Measurements from ENCODE around the gene FGF9.

The FGF9 gene

GRCh38 chr13:21670006-21670882 is 629 bp upstream of the FGF9 start:
- TF ChIP-seq GATA2 (IDR thresholded peaks at IDR 0.05; ENCODE audit: low read depth, low read length) (no peak), GATA3 (IDR thresholded peaks at IDR 0.05; ENCODE audit: low read depth, low read length) (no peak)

- TF ChIP-seq GATA2 (IDR thresholded peaks at IDR 0.05; ENCODE audit: low read depth, low read length) (no peak), GATA3 (IDR thresholded peaks at IDR 0.05; ENCODE audit: low read depth, low read length) (no peak)
These were observed 880 bp downstream of the FGF9 start for GRCh38 chr13:21671620-21672286.

GRCh38 chr13:21672287-21672680 is 1.4 kb downstream of the FGF9 start:
- TF ChIP-seq GATA2 (IDR thresholded peaks at IDR 0.05; ENCODE audit: low read depth, low read length) (no peak), GATA3 (IDR thresholded peaks at IDR 0.05; ENCODE audit: low read depth, low read length) (no peak)

- no peak for TF ChIP-seq GATA3 (IDR thresholded peaks at IDR 0.05; ENCODE audit: low read depth, low read length)
- no peak for TF ChIP-seq GATA2 (IDR thresholded peaks at IDR 0.05; ENCODE audit: low read depth, low read length)
These were observed 2.1 kb downstream of the FGF9 start for GRCh38 chr13:21672796-21673538.

- no peak for TF ChIP-seq GATA2 (IDR thresholded peaks at IDR 0.05; ENCODE audit: low read depth, low read length)
- no peak for TF ChIP-seq GATA3 (IDR thresholded peaks at IDR 0.05; ENCODE audit: low read depth, low read length)
These were observed 2.6 kb downstream of the FGF9 start for GRCh38 chr13:21673539-21673788.

- TF ChIP-seq GATA3 (IDR thresholded peaks at IDR 0.05; ENCODE audit: low read depth, low read length) (no peak), GATA2 (IDR thresholded peaks at IDR 0.05; ENCODE audit: low read depth, low read length) (no peak)
These were observed 3.1 kb downstream of the FGF9 start for GRCh38 chr13:21673789-21674489.

GRCh38 chr13:21674490-21675009 is 3.7 kb downstream of the FGF9 start:
- no peak for TF ChIP-seq GATA3 (IDR thresholded peaks at IDR 0.05; ENCODE audit: low read depth, low read length)
- no peak for TF ChIP-seq GATA2 (IDR thresholded peaks at IDR 0.05; ENCODE audit: low read depth, low read length)

- TF ChIP-seq GATA3 (IDR thresholded peaks at IDR 0.05; ENCODE audit: low read depth, low read length) = no peak
- no peak for TF ChIP-seq GATA2 (IDR thresholded peaks at IDR 0.05; ENCODE audit: low read depth, low read length)
These were observed 4.5 kb downstream of the FGF9 start for GRCh38 chr13:21675095-21675991.

- TF ChIP-seq GATA3 (IDR thresholded peaks at IDR 0.05; ENCODE audit: low read depth, low read length) = no peak
These were observed 5.7 kb downstream of the FGF9 start for GRCh38 chr13:21676611-21677021.

- TF ChIP-seq GATA3 (IDR thresholded peaks at IDR 0.05; ENCODE audit: low read depth, low read length) (no peak), GATA2 (IDR thresholded peaks at IDR 0.05; ENCODE audit: low read depth, low read length) (no peak)
These were observed 6.3 kb downstream of the FGF9 start for GRCh38 chr13:21677075-21677623.

- TF ChIP-seq GATA2 (IDR thresholded peaks at IDR 0.05; ENCODE audit: low read depth, low read length) (no peak), GATA3 (IDR thresholded peaks at IDR 0.05; ENCODE audit: low read depth, low read length) (no peak)
These were observed 12.3 kb downstream of the FGF9 start for GRCh38 chr13:21683034-21683733.

- TF ChIP-seq GATA2 (IDR thresholded peaks at IDR 0.05; ENCODE audit: low read depth, low read length) (no peak), GATA3 (IDR thresholded peaks at IDR 0.05; ENCODE audit: low read depth, low read length) (no peak)
These were observed 13.7 kb downstream of the FGF9 start for GRCh38 chr13:21684576-21684975.
